IPS DF 19.7 (cell line): ENCODE results near the gene CRABP2.

Experiments
- DNase-seq: peaks from one replicate; pipeline ENCODE4 v3.0.0-alpha.2; 2013; ENCODE audit warnings: low read depth, low spot score

CRABP2 gene

DNA sequence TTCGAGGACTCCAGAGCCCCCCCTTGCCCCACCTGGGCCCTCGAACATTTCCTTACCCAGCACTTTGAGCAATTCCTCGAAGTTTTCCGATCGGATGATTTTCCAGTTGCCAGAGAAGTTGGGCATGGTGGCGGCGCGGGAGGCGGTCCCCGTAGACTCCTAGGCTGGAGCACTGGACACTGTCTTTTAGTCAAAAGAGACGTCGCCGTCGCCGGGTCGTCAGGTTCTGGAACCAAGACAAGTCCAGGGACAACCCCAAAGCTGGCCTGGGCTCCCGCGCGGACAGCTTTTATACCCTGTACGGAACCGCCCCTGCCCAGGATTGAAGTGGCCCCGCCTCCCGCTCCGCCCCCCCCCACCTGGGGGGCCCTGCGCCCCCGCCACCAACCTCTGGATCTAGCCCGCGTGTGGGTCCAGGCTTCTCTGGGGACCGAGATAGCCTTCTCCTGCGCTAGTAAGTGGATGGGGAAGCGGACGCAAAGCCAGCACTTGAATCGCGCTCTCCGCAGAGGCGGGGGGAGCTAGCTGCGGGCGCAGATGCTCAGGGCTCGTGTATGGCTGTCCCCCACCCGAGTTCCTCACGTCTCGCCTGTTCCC lies at the start of gene CRABP2:
Gene CRABP2, minus strand, starts transcription at position 263 of the 597 bp plus-strand sequence. Its CDS starts 137 bp downstream, at position 126.
- no peak for DNase-seq

- DNase-seq: no peak
Measured at GRCh38 chr1:156754219-156754618, 48.8 kb upstream of the CRABP2 start.

DNA sequence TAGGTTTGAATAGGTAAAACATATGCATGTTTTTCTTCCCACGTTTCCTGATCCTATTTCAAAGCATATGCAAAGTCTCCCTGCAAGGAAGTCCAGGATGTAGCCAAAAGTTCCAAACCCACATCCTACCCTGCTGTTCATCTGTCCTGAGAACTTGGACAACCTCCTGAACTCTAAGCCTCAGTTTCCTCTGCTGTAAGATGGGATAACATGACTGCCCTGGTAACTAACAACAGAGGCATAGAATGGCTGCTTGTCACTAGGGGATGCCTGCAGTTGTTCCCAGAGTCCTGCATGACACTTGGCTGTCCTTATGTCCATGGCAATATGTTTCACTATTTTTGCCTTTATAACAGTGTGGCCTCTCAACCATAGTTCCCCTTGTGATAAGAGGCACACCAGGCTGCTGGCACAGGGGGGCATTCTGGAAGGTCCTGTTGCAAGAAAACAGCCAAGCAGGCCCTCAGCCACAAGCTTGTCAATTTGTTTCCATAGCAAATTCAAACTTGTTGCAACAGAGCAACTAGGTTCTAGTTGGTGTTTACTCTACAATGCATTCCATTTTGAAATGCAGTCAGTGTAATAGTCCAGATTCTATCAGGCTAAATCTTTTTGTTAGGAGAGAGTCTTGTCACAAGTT lies 47.6 kb upstream of the CRABP2 start:
- DNase-seq: no peak

DNA sequence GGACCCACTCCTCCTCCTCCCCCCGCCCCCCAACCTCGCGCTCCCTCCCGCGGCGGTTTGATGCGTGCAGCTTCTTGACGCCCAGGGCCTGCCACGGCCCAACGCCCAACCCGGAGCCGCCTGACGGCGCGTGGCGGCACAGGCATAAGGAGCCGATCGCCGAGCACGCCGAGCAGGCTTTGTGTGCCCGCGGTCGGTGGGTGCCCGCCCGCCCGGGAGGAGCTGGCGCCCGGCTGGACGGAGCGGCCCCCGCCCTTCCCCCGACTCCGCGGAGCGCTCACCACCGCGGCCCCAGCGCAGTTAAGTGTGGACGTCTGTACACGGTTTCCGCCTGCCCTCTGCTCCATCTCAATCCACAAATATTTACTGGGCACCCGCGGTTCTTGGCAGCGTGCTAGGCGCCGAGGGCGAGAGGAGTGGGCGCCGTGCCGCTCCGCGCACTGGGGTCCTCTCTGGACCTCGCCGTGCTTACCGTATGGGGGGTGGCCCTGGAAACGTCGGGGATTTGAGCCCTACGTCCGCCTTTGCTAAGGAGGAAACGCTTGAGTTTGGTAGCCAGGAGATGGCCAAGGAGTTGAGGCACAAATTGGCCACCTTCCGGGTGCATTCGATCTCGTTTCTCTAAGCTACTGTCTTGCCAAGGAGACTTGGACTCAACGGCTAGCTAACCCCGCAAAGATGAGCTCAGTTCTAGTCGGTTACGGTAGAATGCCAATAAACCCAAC lies 46.5 kb upstream of the CRABP2 start:
- DNase-seq: peak; percentile 78

DNA sequence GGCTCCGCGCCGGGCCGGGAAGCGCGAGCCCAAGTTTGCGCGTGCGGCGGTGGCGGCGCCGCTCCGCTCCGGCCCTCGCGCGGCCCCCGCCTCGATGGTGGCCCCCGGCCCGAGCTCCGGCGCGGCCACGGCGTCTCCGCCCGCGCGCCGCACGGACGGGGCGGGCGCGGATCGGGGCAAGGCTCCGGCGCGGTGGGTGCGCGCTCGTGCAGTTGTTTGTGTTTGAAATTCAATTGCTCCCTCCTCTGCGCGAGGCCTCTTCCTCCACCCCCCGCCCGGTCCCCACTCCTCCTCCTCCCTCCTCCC lies 46.0 kb upstream of the CRABP2 start, which contains the start of gene HDGF:
Gene HDGF, minus strand, starts transcription at position 225 of the 306 bp plus-strand sequence. CDS start 246 bp downstream, outside the sequence.
- no peak for DNase-seq

DNA sequence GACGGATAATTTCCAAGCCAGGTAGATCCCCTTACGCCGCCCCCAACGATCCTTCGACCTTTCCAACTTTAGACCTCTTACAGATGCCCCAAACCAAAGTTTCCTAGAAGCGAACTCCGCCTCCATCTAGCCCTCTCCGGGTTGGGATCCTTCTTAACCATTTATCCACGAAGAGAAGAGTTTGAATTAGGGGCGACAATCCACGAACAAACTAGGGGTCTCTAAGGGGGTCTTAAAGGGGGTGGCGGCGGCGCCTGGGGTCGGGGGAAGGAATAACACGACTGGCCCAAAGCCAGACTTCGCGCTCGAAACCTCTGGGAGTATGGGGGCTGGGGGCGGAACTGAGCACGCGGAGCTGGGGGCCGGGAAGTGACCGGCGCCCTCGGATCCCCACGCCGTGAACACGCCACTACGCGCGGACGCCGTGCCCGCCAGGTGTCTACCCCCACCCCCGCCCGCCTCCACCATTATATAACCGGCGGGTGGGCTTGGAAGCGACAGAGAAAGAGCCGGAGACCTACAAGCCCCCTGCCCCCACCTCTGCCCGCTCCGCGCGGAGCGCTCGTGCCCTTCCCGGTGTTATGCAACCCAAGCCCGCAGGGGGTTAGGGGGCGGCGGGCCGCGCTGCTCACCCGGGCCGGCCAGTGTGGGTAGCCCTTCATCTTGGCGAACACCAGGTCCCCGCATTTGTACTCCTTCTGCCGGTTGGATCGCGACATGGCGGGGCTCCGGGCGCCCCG lies 45.5 kb upstream of the CRABP2 start:
- no peak for DNase-seq

GRCh38 chr1:156750191-156750672 lies 44.8 kb upstream of the CRABP2 start:
- DNase-seq: no peak

- no peak for DNase-seq
Measured at GRCh38 chr1:156749419-156750118, 44.2 kb upstream of the CRABP2 start.

- no peak for DNase-seq
Measured at GRCh38 chr1:156748670-156749418, 43.5 kb upstream of the CRABP2 start.

GRCh38 chr1:156747742-156748669 lies 42.6 kb upstream of the CRABP2 start:
- no peak for DNase-seq

- DNase-seq: no peak
Measured at GRCh38 chr1:156746728-156747631, 41.6 kb upstream of the CRABP2 start.

DNA sequence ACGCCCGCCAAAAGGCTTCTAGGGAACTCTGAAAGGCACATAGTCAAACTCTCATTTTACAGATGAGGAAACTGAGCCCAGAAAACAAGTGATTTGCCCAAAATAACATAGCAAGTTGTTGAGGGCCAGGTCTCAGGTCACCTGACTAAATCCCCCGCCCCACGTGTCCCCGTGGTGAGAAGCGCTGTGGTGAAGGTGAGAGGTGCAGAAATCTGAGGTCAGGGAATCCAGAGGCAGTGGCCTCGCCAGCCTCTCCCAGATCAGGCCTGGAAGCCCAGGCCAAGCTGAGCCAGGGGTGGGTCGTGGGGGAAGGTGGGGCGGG lies 41.0 kb upstream of the CRABP2 start:
- no peak for DNase-seq

GRCh38 chr1:156745881-156746280 lies 40.5 kb upstream of the CRABP2 start:
- no peak for DNase-seq

DNA sequence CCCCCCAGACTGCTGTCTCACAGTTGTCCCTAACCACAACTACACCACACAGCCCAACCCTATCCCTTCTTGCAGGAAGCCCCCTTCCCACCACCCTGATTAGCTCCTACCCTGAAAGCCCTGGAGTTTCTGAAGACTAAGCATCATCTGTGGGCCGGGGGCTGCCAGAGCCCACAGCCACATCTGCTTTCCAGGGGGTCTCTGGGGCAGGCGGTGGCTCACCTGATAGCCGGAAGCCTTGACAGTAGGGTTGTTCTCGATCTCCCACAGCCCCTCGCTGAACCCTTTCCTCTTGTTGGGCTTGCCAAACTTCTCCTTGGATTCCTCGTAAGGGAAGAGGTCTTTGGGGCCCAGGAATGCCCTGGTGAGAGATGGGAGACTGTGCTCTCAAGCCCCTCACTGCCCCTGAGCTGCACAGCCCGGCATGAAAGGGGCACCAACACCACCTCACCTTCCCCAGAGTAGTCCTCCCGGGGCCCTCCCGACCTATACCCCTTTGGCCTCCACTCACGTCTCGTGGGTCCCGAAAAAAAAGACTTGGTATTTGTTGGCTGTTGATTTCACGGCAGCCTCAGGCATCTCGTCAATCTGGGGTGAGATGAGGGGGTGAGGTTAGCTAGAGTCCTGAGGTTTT lies 39.5 kb upstream of the CRABP2 start:
- no peak for DNase-seq

DNA sequence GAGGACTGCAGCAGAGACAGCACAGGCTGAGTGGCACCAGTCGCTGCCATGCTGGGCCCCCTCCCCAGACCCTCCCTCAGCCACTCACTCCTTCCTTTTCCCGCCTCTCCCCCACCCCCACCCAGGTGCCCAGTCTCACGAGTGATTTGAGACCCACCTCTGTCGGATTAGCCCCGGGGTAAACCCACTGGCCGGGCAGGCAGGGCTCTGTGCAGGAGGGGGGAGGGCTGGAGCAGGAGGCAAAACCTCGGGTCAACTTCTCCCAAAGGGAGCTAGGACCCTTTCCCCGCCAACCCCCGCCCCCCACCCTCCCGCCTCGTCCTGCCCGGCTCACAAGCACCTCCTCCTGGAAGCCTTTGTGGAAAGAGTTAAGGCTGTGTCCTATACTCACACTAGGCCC lies 39.0 kb upstream of the CRABP2 start:
- DNase-seq: no peak

- no peak for DNase-seq
Measured at GRCh38 chr1:156743367-156744302, 38.3 kb upstream of the CRABP2 start.

- DNase-seq: no peak
Measured at GRCh38 chr1:156742801-156743200, 37.4 kb upstream of the CRABP2 start.
